Bone marrow (tissue), 2 donors: ENCODE results near the gene FAR2.
A peak's percentile ranks its signal among the peaks of the same experiment; 100 is the strongest.

Experiments used
- DNase-seq, 2 donors: peaks; one replicate each; lab custom pipeline; 2025; lab: John Stamatoyannopoulos, UW

The FAR2 gene

DNA sequence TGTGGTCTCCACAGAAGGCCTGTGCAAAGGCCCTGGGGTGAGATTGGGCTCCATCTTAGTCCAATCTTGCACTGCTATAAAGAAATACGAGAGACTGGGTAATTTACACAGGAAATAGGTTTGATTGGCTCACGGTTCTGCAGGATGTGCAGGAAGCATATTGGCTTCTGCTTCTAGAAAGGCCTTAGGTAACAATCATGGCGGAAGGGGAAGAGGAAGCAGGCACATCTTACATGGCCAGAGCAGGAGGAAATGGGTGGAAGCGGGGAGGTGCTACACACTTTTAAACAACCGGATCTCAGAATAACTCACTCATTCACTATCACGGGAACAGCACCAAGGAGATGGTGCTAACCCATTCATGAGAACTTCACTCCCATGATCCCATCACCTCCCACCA, 55.4 kb downstream of the FAR2 start:
- DNase-seq = no peak

DNA sequence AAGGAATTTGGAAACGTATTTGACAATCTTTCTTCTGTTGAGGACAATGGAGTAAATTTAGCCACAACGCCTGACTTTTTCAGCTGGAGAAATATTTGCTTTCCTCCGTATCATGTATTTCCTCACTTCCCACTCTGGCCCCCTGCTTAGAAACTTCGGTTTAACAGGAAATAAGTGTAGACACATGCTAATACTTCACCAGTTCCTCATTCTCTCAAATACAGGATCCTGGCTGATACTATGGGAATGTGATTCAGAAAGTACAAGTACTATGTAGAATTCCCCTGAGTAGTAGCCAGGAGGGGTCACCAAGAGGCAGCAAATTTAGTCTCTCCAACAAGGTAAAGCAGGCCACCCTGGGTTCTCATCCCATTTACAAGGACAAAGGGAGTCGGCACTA, 58.0 kb downstream of the FAR2 start:
- DNase-seq = peak; percentile 3 to 50

DNA sequence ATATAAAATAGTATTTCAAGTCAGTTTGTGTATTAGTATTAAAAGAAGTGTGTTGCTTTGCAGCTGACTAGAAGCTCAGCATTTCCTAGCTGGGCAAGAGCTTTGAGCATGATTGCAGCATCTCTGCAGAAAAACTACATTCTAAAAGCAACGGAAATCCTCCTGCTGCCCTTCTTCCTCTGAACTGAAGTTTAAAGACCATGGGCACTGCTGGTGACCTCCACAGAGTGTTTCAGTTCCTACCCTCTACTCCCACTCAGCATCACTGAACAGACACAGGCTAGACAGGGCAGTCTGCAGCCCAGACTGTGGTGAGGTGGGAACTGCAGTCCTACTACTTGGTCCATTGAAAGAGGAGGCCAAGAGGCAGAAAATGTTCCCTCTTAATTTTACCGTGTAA, 59.0 kb downstream of the FAR2 start:
- DNase-seq = peak in 1 of 2 donors; percentile 58

DNA sequence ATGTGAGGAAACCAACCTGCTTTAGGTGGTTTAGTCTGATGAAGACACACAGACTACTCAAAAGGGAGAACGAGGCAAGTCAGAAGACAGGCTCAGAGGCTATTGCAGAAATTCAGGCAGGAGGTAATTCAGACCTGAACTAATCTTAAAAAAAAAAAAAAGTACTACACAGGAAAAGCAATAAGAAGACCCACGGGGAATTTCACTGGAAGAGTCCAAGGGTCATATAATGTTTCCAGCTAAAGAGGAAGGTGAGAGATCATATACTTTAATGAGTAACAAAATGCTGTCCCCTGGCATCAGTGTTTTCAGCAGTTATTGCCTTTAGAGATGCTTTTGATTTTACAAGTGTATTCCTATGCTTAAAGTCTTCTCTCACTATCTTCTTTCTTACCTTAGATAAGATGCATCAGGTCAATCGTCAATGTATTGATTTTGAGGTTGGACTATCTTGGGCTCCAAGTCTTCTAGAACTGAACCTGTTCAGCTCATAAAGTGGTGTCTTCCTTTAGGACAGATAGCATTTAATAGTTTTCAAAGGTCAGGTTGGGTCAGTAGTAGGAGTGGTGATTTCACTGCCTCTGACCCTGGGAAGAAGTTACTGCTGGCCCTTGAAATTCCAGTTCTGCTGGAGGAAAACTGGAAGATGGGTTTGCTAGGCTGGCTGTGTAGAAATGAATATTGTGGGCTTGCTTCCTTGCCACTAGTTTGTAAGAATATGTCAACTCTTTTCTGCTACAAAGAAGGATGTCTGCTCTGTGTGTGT, 60.0 kb downstream of the FAR2 start:
- DNase-seq = no peak

DNA sequence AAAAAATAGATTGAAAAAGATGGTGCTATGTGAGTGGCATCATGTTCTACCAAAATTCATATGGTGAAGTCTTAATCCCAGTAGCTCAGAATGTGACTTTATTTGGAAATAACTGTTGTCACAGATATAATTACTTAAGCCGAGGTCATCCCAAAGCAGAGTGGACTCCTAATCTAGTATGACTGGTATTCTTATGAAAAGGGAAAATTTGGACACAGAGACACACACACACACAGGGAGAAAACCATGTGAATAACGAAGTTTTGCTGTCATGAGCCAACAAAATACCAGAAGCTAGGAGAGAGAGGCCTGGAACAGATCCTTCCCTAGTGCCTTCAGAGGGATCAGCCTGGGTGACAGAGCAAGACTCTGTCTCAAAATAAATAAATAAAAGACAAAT, 62.6 kb downstream of the FAR2 start:
- no peak for DNase-seq

DNA sequence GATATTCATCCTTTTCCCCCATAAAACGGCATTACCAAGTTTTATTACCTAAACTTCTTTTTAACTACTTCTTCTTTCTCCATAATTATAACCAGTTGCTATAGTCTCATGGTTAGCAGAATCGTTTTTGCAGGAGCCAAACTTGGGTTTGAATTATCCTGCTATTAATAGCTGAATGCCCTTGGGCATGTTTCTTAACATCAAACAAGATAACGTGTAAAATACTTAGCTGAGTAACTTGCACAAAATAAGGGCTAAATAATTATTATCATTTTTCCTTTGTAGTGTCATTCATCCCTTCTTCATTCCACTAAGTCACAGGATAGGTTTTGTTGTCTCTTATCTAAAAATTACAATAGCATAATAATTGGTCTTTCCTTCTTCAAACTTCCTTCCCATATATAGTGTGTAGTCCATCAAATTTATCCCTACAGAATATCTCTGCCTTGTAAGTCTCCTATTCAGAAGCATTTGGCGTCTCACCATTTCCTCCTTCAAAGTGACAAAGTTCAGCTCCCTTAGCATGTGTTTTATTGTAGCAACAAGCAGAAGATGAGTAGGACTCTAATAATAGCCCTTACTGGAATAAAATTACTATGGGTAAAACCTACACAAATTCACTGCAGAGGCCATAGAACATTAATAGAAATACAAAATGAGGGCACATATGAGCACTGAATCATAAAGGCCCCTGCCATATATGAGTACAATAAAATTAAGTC, 63.8 kb downstream of the FAR2 start:
- DNase-seq = peak in 1 of 2 donors; percentile 37

DNA sequence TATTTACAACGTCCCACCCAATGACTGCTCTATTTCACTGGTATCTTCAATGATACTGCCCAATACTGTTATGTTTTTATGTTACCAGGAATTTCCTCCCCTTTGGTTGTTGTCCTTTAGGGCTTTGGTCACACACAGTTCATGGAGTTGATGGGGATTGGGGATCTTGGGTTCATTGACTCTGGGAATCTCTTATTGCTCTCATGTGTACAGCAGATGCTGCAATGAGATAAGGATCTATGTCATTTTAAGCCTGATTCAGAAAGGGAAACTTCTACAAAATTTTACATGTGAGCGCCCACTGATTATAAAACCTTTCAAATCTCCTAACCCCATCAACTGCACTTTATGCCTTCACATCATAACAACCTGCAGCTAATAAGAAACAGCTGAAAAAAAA, 67.2 kb downstream of the FAR2 start:
- DNase-seq = peak in 1 of 2 donors; percentile 42

DNA sequence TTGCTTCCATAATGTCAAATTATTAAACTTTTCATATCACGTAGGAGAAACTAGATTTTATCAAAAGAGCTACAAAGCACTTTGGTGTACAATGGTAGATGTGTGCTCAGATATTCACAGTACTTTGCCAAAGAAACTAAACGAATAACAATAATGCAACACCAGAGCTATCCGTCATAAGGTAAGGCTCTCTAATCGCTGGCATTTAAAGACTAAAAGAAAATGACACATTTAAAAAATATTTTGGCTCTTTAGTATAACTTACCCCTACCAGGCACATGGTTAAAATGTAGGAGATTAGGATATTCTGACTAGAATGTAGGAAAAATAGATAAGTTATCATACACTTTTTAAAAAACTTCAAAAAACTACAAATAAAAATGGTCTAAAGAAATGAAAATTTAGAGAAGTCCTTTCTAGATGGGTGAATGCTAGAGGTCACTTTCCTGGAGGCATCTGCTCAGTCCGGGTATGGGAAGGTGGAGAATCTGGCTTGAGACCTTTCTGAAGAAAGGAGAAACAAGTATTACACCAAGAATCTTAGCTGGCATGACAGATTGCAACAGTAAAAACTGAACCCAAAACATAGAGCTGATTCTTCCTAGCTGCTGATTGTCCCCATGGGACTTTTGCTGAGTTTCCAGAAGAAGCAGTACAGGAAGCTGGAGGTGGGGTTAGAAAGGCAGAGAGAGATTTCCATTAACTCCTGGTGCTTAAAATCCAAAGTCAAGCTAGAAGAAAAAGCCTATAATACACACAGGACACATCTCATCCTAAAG, 67.9 kb downstream of the FAR2 start:
- no peak for DNase-seq

DNA sequence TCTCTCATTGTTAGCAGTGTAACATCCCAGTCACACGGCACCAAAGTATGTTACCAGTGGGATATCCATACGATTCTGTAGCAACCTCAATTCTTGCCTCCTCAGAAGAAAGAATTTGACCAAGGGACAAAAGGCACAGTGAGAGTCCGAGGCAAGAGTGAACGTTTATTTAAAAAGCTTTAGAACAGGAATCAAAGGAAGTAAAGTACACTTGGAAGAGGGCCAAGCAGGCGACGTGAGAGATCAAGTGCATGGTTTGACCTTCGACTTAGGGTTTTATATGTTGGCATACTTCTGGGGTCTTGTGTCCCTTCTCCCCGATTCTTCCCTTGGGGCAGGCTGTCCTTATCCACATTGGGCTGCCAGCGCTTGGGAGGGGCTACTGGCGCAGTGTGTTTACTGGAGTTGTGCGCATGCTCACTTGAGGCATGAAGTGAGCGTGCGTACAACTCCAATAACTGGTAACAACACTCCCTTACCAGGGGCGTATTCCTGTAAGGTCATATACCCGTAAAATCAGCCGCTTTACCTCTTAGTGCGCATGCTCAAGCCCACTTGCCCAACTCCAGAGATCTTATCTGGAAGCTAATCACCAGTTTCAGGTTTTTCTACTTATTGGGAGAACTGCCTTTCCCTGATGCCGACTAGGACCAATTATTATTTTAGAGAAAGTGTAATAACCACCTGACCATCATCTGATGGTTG, 71.7 kb downstream of the FAR2 start:
- DNase-seq = no peak

DNA sequence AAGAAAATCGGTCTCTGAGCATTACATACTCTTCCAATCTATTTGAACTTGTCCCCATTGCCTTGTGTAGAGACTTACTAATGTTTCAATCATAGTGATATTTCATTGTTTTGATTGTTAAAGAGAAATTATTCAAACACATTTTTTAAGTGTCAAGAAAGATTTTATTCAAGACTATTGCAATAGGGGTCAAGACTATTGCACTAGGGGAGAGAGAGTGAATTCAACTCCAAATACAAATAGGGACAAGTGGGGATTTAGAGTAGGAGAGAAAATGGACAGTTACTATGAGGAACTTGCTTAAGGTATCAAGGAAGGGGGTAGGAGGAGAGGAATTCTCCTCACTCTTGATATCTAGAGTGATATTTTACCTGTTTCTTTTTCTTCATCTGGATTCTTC, 73.1 kb downstream of the FAR2 start:
- DNase-seq = no peak

DNA sequence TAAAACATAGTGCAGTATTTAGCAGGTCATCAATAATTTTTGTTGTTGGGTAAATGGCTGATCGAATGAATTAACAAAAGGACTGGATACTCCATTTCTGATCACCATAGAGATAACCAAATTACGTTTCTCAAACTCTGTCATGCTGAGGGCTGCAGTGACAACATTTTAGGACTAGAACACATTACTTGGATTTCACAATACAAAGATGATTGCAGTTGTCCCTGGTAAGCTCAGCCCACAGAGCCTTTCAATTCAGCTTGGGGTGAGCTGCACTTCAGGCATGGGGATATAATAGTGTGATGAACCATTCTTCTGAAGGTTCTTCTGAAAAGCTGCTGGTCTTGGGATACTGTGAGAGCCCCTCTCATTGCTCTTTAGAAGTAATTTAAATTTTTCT, 74.3 kb downstream of the FAR2 start:
- DNase-seq = no peak

DNA sequence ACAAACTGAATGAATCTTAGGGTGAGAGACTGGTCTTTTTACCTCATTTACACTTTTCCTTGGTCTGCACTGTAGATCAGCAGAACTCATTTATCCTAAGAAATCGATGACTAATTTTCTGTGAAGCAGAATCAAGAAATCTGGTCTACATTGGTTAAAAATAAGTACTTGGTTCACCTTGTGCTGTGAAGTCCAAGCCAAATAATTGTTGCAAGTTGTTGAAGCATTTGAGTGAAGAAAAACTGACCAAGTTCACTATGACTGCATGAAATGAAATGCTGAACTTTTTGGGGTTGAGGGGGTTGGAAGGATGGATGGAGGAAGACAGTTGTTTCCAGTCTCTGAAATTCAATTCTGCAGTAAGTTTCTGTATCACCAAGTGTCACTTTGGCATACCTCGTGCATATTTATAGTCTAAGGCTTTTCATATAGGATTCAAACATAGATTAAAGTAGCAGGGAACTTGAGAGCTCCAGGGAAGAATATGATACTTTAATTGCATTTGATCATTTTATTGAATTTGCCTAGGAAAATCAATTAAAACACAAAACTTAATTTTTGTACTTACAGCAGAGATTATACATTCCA, 75.0 kb downstream of the FAR2 start:
- no peak for DNase-seq

DNA sequence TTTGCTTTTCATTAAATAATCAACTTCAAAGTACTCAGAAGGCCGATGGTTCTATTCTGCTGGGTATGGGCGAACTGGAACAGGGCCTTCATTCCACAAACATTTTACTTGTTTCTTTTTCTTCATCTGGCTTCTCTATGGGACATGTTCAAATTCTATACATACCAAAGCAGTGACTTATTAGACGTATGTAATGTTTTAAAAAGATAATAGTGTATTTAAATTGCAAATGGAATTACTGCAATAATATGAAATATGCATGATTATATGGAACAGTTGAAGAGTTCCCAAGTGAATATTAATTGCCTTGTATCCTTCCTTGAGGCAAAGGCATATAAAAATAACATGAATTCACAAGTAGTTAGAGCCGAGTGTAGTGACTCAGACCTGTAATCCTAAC, 75.5 kb downstream of the FAR2 start:
- no peak for DNase-seq

DNA sequence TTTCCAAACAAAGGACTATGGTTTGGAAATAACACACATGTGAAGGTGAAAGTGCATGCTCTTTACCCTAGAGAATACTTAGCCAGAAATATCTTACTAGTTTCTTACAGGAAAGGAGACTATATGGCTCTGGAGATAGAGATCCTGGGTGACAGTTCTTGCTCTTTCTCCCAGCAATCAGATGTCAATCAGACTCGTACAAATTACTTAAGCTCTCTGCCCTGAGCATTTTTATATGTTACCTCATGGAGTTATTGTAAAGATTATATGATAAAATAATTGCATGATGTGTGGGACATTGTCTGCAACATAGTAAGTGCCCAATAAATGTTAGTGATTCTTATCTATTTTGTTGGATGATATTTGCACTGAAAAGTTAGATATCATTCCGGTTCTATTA, 76.8 kb downstream of the FAR2 start:
- DNase-seq = no peak

DNA sequence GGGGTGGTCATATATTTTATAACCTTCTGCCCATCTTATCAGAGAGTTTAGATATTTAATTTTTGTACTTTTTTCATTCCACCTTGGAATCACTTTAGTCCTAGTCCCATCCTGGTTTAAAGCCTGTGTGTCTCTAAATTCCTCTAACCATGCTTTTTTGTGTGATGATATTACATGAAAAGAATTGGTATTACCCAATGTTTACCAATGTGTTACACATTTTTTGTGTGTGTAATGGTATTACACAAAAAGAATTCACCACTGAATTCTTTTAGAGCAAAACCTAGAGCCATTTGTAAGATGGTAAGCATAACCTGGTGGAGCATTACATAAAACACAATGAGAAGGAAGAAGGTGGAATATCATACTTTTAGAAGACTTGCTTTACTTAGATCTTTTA, 77.5 kb downstream of the FAR2 start:
- no peak for DNase-seq

DNA sequence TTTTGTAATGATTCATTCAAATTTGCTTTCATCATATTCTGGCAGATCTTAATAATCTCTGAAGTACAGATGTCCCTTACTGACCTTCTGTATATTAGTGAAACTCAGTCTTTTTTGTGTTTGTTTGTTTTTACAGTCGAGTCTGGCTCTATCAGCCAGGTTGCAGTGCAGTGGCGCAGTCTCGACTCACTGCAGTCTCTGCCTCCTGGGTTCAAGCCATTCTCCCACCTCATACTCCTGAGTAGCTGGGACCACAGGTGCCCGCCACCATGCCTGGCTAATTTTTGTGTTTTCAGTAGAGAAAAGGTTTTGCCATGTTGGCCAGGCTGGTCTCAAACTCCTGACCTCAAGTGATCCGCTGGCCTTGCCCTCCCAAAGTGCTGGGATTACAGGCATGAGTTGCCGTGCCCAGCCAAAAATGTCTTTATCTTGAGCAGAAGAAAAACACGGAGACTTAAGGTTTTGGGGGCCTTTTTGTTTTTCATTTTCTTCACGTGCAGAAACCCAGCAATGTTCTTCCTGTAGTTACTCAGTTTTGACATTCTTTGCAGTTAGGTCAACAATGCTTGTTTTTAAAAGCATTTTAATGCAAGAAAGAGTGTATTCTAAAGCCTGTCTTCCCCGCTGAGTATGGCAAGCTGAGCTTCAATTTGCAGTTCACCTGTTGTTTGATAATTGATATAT, 79.5 kb downstream of the FAR2 start:
- no peak for DNase-seq

DNA sequence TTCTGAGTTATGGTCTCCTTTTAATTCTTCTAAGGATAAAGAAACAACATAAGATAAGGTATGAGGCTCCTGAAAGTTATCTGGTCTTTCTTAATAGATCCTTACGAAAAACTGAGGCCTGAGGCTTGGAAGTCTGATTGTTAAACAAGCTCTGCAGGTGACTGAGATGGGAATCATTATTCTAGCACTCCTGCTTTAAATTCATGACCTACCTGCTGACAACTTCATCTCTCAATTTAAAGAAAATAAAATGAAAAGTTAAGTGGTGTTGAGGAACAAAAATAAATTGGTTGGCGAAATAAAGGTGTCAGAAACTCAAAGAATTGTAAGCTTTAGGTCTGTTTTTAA, 80.1 kb downstream of the FAR2 start:
- no peak for DNase-seq

DNA sequence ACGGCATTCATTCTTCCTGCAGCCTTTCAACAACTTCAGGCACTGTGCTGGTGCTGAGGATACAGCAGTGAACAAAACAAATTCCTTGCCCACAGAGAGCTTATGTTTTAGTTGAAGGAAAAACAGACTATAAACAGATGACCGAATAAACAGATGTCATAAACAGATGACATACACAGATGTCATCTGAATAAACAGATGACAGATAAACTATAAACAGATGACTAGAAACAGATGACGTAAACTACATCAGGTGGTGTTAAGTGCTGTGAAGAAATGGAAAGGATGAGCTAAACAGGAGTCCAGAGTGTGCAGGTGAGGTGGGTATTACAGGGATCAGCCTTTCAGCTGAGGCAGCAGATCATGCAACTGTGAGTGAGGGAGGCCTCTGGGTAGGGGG, 80.9 kb downstream of the FAR2 start:
- DNase-seq = no peak

DNA sequence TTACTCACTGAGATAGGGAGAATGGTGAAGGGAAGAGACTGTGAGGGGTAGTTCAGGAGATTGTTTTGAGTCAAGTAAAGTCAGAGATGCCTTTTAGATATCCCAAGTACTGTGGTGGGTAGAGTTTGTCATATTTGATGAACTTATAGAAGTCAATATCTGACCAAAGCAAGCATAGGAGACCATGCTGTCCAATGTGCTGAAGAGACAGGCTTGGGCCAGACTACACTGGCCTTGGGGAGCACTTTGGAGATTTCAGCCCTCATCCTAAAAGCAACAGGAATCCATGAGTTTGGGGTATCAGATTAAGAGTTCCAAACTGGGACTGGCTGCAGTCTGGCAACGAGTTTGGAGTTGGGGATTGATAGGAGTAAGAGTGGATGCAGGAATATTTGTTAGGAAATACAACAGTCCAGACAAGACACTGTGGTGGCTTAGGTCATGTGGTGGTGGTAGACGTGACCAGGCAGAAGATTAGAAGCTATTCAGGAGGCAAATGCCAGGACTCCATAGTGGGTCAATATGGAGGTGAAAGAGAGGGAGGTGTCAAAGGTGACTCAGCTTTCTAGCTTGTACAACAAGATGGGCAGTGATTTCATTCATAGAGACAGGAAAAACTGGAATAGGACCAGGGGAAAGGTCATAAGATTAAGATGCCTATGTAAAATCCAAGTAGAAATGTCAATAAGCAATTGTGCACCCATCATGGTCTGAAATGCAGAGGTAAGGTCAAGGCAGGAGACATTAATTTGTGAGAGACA, 81.9 kb downstream of the FAR2 start:
- no peak for DNase-seq

DNA sequence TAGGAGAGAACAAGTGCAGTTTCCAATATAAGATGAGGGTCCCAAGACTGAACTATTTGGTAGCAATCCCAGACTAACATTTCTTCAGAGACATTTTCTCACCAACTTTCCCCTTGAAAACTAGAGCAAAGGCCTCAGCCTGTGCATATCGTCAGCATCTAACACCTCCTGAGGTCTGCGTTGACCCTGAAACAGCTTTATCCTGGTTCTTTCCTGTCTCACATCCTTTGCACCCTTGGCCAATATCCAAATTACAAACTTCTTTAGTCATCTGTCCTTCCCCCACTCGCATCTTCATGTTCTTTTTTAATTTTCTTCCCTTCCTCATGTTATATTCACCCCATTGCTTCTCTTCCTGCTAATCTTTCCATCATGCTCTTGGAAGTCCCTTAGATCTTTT, 83.0 kb downstream of the FAR2 start:
- peak in 1 of 2 donors; percentile 26 for DNase-seq

DNA sequence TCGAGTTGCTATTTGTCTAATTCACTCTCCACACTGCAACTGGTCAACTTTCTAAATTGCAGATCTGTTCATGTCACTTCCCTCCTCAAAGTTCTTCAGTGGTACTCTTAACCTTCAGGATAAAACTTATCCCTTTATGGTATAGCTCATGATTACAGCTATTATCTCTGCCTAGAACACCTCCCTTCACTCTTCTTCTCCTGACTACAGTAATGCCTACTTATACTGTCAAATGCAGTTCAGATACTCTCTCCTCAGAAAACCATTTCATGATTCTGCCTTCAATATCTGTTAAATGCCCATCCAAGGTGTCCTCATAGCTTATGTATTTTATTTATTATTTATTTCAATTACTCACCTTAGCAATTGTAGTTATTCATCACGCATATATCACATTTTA, 85.5 kb downstream of the FAR2 start:
- DNase-seq = no peak
